ENCODE measurements around the gene MYO1C.

GRCh38 chr17:1493291-1493980 lies 950 bp upstream of the MYO1C start:
- TF ChIP-seq POLR2AphosphoS5 (IDR thresholded peaks at IDR 0.05; ENCODE audit: low read depth, low read length), result no peak
- TF ChIP-seq CTCF (IDR thresholded peaks at IDR 0.05), result no peak
